CD4-positive, alpha-beta memory T cell (primary cell): ENCODE data around the gene EFCAB9. TPM values are rescaled to one million over a fixed set of nuclear protein-coding genes. Genes with fewer than 3 reads are reported as not detected.

Experiments used
- CTCF ChIA-PET: fragments of 350-600 bp; sonication (Branson Sonifier 250); formaldehyde crosslinking; loops from one replicate; lab custom pipeline; 2021; ENCODE audit warnings: inconsistent platforms; ENCODE audit not compliant: partially characterized antibody; lab: Charles Lee
- POLR2A ChIA-PET: fragments of 350-600 bp; sonication (Branson Sonifier 250); formaldehyde crosslinking; loops from one replicate; lab custom pipeline; 2021; ENCODE audit not compliant: partially characterized antibody; lab: Charles Lee
- DNase-seq, 5 donors: peaks; one replicate each; pipeline versions ENCODE4 v3.0.0 to v3.0.0-alpha.2; 2020 to 2022; ENCODE audit warnings: mixed read lengths in 1 of 5
- H3K27ac ChIP-seq: one replicate; pipeline ENCODE4 v1.7.0; 2013; ENCODE audit warnings: low read depth, low read length
- H3K27me3 ChIP-seq: 2 replicates; pipeline ENCODE4 v1.7.0; 2013; ENCODE audit warnings: mild to moderate bottlenecking, low read length, moderate library complexity; ENCODE audit not compliant: insufficient read depth
- H3K36me3 ChIP-seq: 2 replicates; pipeline ENCODE4 v1.7.0; 2013; ENCODE audit warnings: mild to moderate bottlenecking, low read length, moderate library complexity; ENCODE audit not compliant: insufficient read depth
- H3K4me1 ChIP-seq: 2 replicates; pipeline ENCODE4 v1.7.0; 2013; ENCODE audit warnings: mild to moderate bottlenecking, low read length, moderate library complexity; ENCODE audit not compliant: insufficient read depth
- H3K4me3 ChIP-seq, 2 donors: one replicate each; pipeline ENCODE4 v1.7.0; 2013; ENCODE audit warnings: low read length in 2 of 2, mild to moderate bottlenecking in 1 of 2
- H3K9me3 ChIP-seq, 2 donors: one replicate each; pipeline ENCODE4 v1.7.0; 2013; ENCODE audit warnings: low read length in 2 of 2, control low read depth in 1 of 2; ENCODE audit not compliant: control insufficient read depth in 1 of 2
- H3K27ac Mint-ChIP-seq, 7 donors: one replicate each; pipeline ENCODE4 v1.8.0; 2020 to 2021; ENCODE audit warnings: mixed read lengths in 7 of 7, mild to moderate bottlenecking in 6 of 7, inconsistent platforms in 3 of 7, moderate library complexity in 3 of 7
- H3K27me3 Mint-ChIP-seq, 2 donors: one replicate each; pipeline ENCODE4 v1.8.0; 2020 to 2021; ENCODE audit warnings: mixed read lengths in 2 of 2
- H3K36me3 Mint-ChIP-seq, 2 donors: one replicate each; pipeline ENCODE4 v1.8.0; 2020 to 2021; ENCODE audit warnings: mixed read lengths in 2 of 2, inconsistent platforms in 1 of 2, mild to moderate bottlenecking in 1 of 2
- H3K4me1 Mint-ChIP-seq, 4 donors: one replicate each; pipeline ENCODE4 v1.8.0; 2020 to 2021; ENCODE audit warnings: mixed read lengths in 4 of 4, mild to moderate bottlenecking in 1 of 4
- H3K4me3 Mint-ChIP-seq, 8 donors: one replicate each; pipeline ENCODE4 v1.8.0; 2020 to 2021; ENCODE audit warnings: mixed read lengths in 8 of 8, mild to moderate bottlenecking in 7 of 8, moderate library complexity in 6 of 8, inconsistent platforms in 3 of 8
- H3K9me3 Mint-ChIP-seq, 8 donors: one replicate each; pipeline ENCODE4 v1.8.0; 2020 to 2021; ENCODE audit warnings: mixed read lengths in 8 of 8, mild to moderate bottlenecking in 5 of 8, inconsistent platforms in 3 of 8, moderate library complexity in 1 of 8
- intact Hi-C: fragments of 100-400 bp; cut with micrococcal nuclease; formaldehyde crosslinking; loops from one replicate; pipeline ENCODE4 v1.15.1; 2023
- polyA plus RNA-seq, 2 donors: library from polyadenylated mRNA; unstranded; fragments of 300-500 nt; fragmentation: Illumina TruSeq; gene quantifications; one replicate each; pipeline ENCODE4 v1.2.3, GENCODE V29; 2021
- total RNA-seq, 2 experiments: library from RNA; stranded (reverse); gene quantifications; one replicate each; pipeline ENCODE4 v1.2.3, GENCODE V29; 2021

The EFCAB9 gene
- total and polyA plus RNA-seq, 4 experiments from 2014 or later: not detected

GRCh38 chr5:172169216-172169615 is 24.8 kb upstream of the EFCAB9 start:
- DNase-seq: no peak
- peaks cover 58 to 100% (median 83%) of the 10 kb centered on the region in 4 donors for H3K4me1 Mint-ChIP-seq
- intact Hi-C loops: no loop called here
- peak overlapping the region in 5 of 8 donors; percentile 32 to 72 (median 57) for H3K4me3 Mint-ChIP-seq
- peaks cover 18% of the 10 kb centered on the region for H3K36me3 ChIP-seq
- H3K9me3 ChIP-seq: no peaks in the 10 kb centered on the region
- H3K27me3 ChIP-seq: no peaks in the 10 kb centered on the region
- H3K4me3 ChIP-seq: no peak overlapping the region
- peak overlapping the region; percentile 76 to 99 (median 93) for H3K27ac Mint-ChIP-seq
- H3K27me3 Mint-ChIP-seq: no peaks in the 10 kb centered on the region
- H3K9me3 Mint-ChIP-seq: no peaks in the 10 kb centered on the region
- peaks cover 29 to 60% of the 10 kb centered on the region in 2 donors for H3K36me3 Mint-ChIP-seq
- peaks cover 98% of the 10 kb centered on the region for H3K4me1 ChIP-seq
- ChIA-PET CTCF (interaction anchor here (1.0 to 23.1 kb wide), 2 partner anchors 15 to 62 kb away, joined by 3 to 429 read pairs; partner anchors contain the start of gene STK10), POLR2A (interaction anchor here (1.1 to 11.4 kb wide), 4 partner anchors 10 to 17 kb away, joined by 3 to 878 read pairs (median 42); partner anchors contain the start of gene STK10)
- H3K27ac ChIP-seq: peak overlapping the region; percentile 41

- no peaks in the 10 kb centered on the region for H3K9me3 Mint-ChIP-seq
- Histone ChIP-seq H3K4me1 (peaks cover 89% of the 10 kb centered on the region), H3K27ac (peak overlapping the region; percentile 14), H3K9me3 (no peaks in the 10 kb centered on the region), H3K4me3 (no peak overlapping the region), H3K36me3 (peaks cover 11% of the 10 kb centered on the region), H3K27me3 (no peaks in the 10 kb centered on the region)
- peak overlapping the region; percentile 32 to 70 (median 51) for H3K4me3 Mint-ChIP-seq
- peaks cover 29 to 71% of the 10 kb centered on the region in 2 donors for H3K36me3 Mint-ChIP-seq
- ChIA-PET CTCF (interaction anchor here (1.0 to 23.1 kb wide), 4 partner anchors 14 to 64 kb away, joined by 3 to 429 read pairs (median 4); partner anchors contain the start of gene STK10), POLR2A (interaction anchor here (0.8 to 11.4 kb wide), 4 partner anchors 9 to 56 kb away, joined by 3 to 878 read pairs (median 8); partner anchors contain the start of gene STK10)
- DNase-seq: no peak
- no peaks in the 10 kb centered on the region for H3K27me3 Mint-ChIP-seq
- H3K27ac Mint-ChIP-seq: peak overlapping the region; percentile 65 to 99 (median 92)
- intact Hi-C loops: no loop called here
- peaks cover 61 to 98% (median 82%) of the 10 kb centered on the region in 4 donors for H3K4me1 Mint-ChIP-seq
These were observed 23.7 kb upstream of the EFCAB9 start for GRCh38 chr5:172170251-172170701.

- Mint-ChIP-seq H3K27ac (peak overlapping the region; percentile 37 to 99 (median 78)), H3K9me3 (no peaks in the 10 kb centered on the region), H3K36me3 (peaks cover 32 to 73% of the 10 kb centered on the region in 2 donors), H3K4me1 (peaks cover 69 to 99% (median 85%) of the 10 kb centered on the region in 4 donors), H3K27me3 (no peaks in the 10 kb centered on the region), H3K4me3 (peak overlapping the region in 5 of 8 donors; percentile 8 to 60 (median 24))
- DNase-seq: no peak
- POLR2A ChIA-PET: interaction anchor here (1.6 to 11.4 kb wide), 2 partner anchors 8 to 15 kb away, joined by 12 to 878 read pairs; partner anchors contain the start of gene STK10
- CTCF ChIA-PET: interaction anchor here (1.7 to 23.1 kb wide), 2 partner anchors 13 to 65 kb away, joined by 5 to 429 read pairs; partner anchors contain the start of gene STK10
- intact Hi-C loops: no loop called here
- peak overlapping the region; percentile 3 for H3K27ac ChIP-seq
- no peaks in the 10 kb centered on the region for H3K27me3 ChIP-seq
- H3K9me3 ChIP-seq: no peaks in the 10 kb centered on the region
- peaks cover 89% of the 10 kb centered on the region for H3K4me1 ChIP-seq
- peaks cover 8% of the 10 kb centered on the region for H3K36me3 ChIP-seq
- H3K4me3 ChIP-seq: no peak overlapping the region
These were observed 22.9 kb upstream of the EFCAB9 start for GRCh38 chr5:172171118-172171517.

- H3K4me3 ChIP-seq: peak overlapping the region in 1 of 2 donors; percentile 76
- H3K36me3 Mint-ChIP-seq: peaks cover 27 to 64% of the 10 kb centered on the region in 2 donors
- CTCF ChIA-PET: interaction anchor here (0.7 to 23.1 kb wide), 13 partner anchors 10 to 261 kb away, joined by 3 to 429 read pairs (median 5); partner anchors contain the start of genes FBXW11, STK10 and UBTD2
These were observed 20.9 kb upstream of the EFCAB9 start for GRCh38 chr5:172172912-172173563.

GRCh38 chr5:172173564-172174153 is 20.3 kb upstream of the EFCAB9 start:
- intact Hi-C loops: loop anchor here (2.0 kb wide), 1 partner anchor 883 kb away; the partner anchor contains the start of gene CREBRF
- Mint-ChIP-seq H3K36me3 (peaks cover 30 to 66% of the 10 kb centered on the region in 2 donors), H3K9me3 (peaks cover 0 to 2% (median 0%) of the 10 kb centered on the region in 8 donors), H3K27me3 (no peaks in the 10 kb centered on the region), H3K27ac (peak overlapping the region; percentile 97 to 100 (median 98)), H3K4me1 (peaks cover 68 to 100% (median 85%) of the 10 kb centered on the region in 4 donors), H3K4me3 (peak overlapping the region; percentile 89 to 99 (median 97))
- H3K9me3 ChIP-seq: no peaks in the 10 kb centered on the region
- peak overlapping the region; percentile 96 for H3K27ac ChIP-seq
- POLR2A ChIA-PET: interaction anchor here (1.0 to 18.6 kb wide), 19 partner anchors 12 to 598 kb away, joined by 3 to 878 read pairs (median 11); partner anchors contain the start of genes DUSP1, FBXW11 and STK10
- H3K27me3 ChIP-seq: no peaks in the 10 kb centered on the region
- peaks cover 89% of the 10 kb centered on the region for H3K4me1 ChIP-seq
- peak; percentile 50 to 88 (median 57) for DNase-seq
- peak overlapping the region in 1 of 2 donors; percentile 76 for H3K4me3 ChIP-seq
- CTCF ChIA-PET: interaction anchor here (0.7 to 23.1 kb wide), 16 partner anchors 11 to 261 kb away, joined by 3 to 429 read pairs (median 6); partner anchors contain the start of genes FBXW11, STK10 and UBTD2
- H3K36me3 ChIP-seq: peaks cover 5% of the 10 kb centered on the region

More at GRCh38 chr5:172172912-172173563, 20.9 kb upstream of the EFCAB9 start:
- Mint-ChIP-seq H3K9me3 (peaks cover 0 to 2% (median 0%) of the 10 kb centered on the region in 8 donors), H3K27ac (peak overlapping the region; percentile 97 to 100 (median 98)), H3K4me3 (peak overlapping the region; percentile 89 to 99 (median 97)), H3K4me1 (peaks cover 66 to 100% (median 85%) of the 10 kb centered on the region in 4 donors), H3K27me3 (no peaks in the 10 kb centered on the region)
- POLR2A ChIA-PET: interaction anchor here (0.7 to 18.6 kb wide), 11 partner anchors 11 to 1839 kb away, joined by 3 to 878 read pairs (median 52); partner anchors contain the start of genes FBXW11 and STK10
- H3K27me3 ChIP-seq: no peaks in the 10 kb centered on the region
- peaks cover 89% of the 10 kb centered on the region for H3K4me1 ChIP-seq
- DNase-seq: no peak
- intact Hi-C loops: no loop called here
- H3K36me3 ChIP-seq: peaks cover 5% of the 10 kb centered on the region
- H3K27ac ChIP-seq: peak overlapping the region; percentile 96
- H3K9me3 ChIP-seq: no peaks in the 10 kb centered on the region

- Histone ChIP-seq H3K36me3 (peaks cover 5% of the 10 kb centered on the region), H3K27me3 (no peaks in the 10 kb centered on the region), H3K4me1 (peaks cover 89% of the 10 kb centered on the region), H3K4me3 (peak overlapping the region; percentile 71 to 76), H3K27ac (peak overlapping the region; percentile 96), H3K9me3 (no peaks in the 10 kb centered on the region)
- DNase-seq: peak; percentile 85 to 97 (median 89)
- H3K4me3 Mint-ChIP-seq: peak overlapping the region; percentile 89 to 99 (median 97)
- H3K27me3 Mint-ChIP-seq: no peaks in the 10 kb centered on the region
- ChIA-PET CTCF (interaction anchor here (0.6 to 23.1 kb wide), 16 partner anchors 9 to 631 kb away, joined by 3 to 429 read pairs (median 8); partner anchors contain the start of genes EFCAB9, FBXW11, STK10 and UBTD2), POLR2A (interaction anchor here (0.6 to 18.6 kb wide), 29 partner anchors 10 to 1896 kb away, joined by 3 to 878 read pairs (median 5); partner anchors contain the start of genes CPEB4, DUSP1, FBXW11 and NPM1)
- H3K27ac Mint-ChIP-seq: peak overlapping the region; percentile 97 to 100 (median 98)
- H3K9me3 Mint-ChIP-seq: peaks cover 0 to 2% (median 0%) of the 10 kb centered on the region in 8 donors
- intact Hi-C loops: loop anchor here (1.0 to 2.0 kb wide), 5 partner anchors 13 to 882 kb away; partner anchors contain the start of genes CREBRF and STK10
- H3K4me1 Mint-ChIP-seq: peaks cover 62 to 100% (median 84%) of the 10 kb centered on the region in 4 donors
- H3K36me3 Mint-ChIP-seq: peaks cover 17 to 62% of the 10 kb centered on the region in 2 donors
These were observed 18.7 kb upstream of the EFCAB9 start for GRCh38 chr5:172175263-172175719.
